H1 (cell line): ENCODE measurements around the gene AREG. TPM values are rescaled to one million over a fixed set of nuclear protein-coding genes. Genes with fewer than 3 reads are reported as not detected.

Source experiments
- CEBPB ChIP-seq: IDR thresholded peaks from 2 replicates; pipeline ENCODE4 v1.6.1; 2012; ENCODE audit warnings: low read depth, low read length
- GABPA ChIP-seq: IDR thresholded peaks from 2 replicates; pipeline ENCODE4 v1.6.1; 2011; ENCODE audit warnings: mild to moderate bottlenecking, low read length, moderate library complexity, borderline replicate concordance; ENCODE audit not compliant: insufficient read depth
- JUN ChIP-seq: IDR thresholded peaks from 2 replicates; pipeline ENCODE4 v1.6.1; 2011; ENCODE audit warnings: low read depth, mild to moderate bottlenecking, improper control_type of control experiment, low read length
- NANOG ChIP-seq: IDR thresholded peaks from 2 replicates; pipeline ENCODE4 v1.6.1; 2011; ENCODE audit warnings: low read length, low read depth, mild to moderate bottlenecking, inconsistent platforms; ENCODE audit not compliant: insufficient read depth, poor library complexity, severe bottlenecking
- TBP ChIP-seq: IDR thresholded peaks from 2 replicates; pipeline ENCODE4 v1.6.1; 2011; ENCODE audit warnings: low read depth, low read length, improper control_type of control experiment
- polyA plus RNA-seq, 7 experiments: library from polyadenylated mRNA; depleted of rRNA in 3 of 7; stranded (reverse) in 5 of 7; unstranded in 2 of 7; fragments of >200 nt in 5 of 7; fragments of 200-250 nt in 2 of 7; gene quantifications; 1 replicate in 5 of 7; 2 replicates in 1 of 7; 4 replicates in 1 of 7; pipeline versions ENCODE4 v1.2.1 to v1.2.3, GENCODE V29; 2011 to 2013; ENCODE audit warnings: missing spikeins in 2 of 7, mixed read lengths in 2 of 7
- total RNA-seq: library from RNA; stranded (reverse); fragmentation: NEBNext Ultra II Directional; extraction: Animal tissue kit (Norgen Biotek cat#: 25700); gene quantifications from 2 replicates; pipeline ENCODE4 v1.2.1, GENCODE V29; 2021

The AREG gene
- total and polyA plus RNA-seq, 2 of the 8 experiments (the other 6 are each of a cell fraction or from before 2014, with no cell fraction given), result not detected

DNA sequence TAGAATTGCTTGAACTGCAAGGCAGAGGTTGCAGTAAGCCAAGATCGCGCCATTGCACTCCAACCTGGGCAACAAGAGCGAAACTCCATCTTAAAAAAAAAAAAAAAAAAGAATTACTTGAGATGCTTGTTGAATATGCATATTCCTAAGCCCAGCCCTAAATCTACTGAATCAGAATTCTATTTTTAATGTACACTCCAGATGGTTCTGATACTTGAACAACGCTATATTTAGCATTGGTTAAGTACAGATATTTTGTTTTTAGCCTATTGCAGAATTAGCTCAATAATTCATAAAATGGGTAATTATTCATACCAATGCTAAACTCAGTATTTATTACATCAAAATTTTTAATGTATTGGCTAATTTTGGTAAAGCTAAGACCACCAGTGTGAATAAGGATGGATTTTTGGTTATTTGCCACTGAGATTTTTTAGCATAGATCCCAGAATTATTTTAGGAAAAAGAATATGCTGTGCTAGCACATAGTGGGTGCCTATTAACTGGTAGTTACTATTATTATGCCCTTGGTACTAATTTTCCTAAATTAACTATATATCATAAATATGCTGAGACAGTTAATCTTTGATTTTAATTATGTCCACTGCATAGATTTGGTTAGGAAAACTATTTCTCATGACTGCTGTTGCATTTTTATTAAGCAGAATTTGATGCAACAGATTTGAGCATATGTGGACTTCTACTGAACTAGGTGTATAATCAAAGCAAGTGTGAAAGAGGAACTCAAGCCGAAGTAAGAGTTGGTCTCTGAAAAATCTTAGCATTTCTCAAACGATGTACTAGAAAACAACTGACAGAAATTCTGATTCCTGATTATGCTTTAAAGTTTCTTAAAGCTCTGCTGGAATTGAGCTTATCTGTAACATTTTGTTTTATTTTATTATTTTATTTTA, 9.2 kb downstream of the AREG start (continued):
- TF ChIP-seq JUN, result no peak
- no peak for TF ChIP-seq GABPA
- TF ChIP-seq CEBPB, result no peak
- TF ChIP-seq TBP, result no peak
- no peak for TF ChIP-seq NANOG
